ENCODE data around the gene RGS2. TPM values are rescaled to one million over a fixed set of nuclear protein-coding genes. Genes with fewer than 3 reads are reported as not detected.

Gene RGS2
- polyA plus RNA-seq, 1 experiment = 80.3 TPM

DNA sequence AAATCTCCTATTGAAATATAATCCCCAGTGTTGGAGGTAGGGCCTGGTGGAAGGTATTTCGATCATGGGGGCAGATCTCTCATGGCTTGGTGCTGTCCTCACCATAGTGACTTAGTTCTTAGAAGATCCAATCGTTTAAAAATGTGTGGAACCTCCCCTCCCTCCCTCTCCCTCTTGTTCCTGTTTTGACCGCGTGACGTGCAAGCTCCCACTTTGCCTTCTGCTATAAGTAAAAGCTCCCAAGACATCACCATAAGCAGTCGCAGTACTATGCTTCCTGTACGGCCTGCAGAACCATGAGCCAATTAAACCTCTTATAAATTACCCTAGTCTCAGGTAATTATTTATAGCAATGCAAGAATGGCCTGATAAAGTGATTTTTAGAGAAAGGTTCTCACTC, 10.9 kb upstream of the RGS2 start:
- POLR2A ChIA-PET = no interaction called here
- TF ChIP-seq, protein P1, sequence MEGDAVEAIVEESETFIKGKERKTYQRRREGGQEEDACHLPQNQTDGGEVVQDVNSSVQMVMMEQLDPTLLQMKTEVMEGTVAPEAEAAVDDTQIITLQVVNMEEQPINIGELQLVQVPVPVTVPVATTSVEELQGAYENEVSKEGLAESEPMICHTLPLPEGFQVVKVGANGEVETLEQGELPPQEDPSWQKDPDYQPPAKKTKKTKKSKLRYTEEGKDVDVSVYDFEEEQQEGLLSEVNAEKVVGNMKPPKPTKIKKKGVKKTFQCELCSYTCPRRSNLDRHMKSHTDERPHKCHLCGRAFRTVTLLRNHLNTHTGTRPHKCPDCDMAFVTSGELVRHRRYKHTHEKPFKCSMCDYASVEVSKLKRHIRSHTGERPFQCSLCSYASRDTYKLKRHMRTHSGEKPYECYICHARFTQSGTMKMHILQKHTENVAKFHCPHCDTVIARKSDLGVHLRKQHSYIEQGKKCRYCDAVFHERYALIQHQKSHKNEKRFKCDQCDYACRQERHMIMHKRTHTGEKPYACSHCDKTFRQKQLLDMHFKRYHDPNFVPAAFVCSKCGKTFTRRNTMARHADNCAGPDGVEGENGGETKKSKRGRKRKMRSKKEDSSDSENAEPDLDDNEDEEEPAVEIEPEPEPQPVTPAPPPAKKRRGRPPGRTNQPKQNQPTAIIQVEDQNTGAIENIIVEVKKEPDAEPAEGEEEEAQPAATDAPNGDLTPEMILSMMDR (IDR thresholded peaks at IDR 0.05; ENCODE audit: low read depth, low read length) = no peak
- H3K4me3 ChIP-seq (ENCODE audit: low read depth, low read length) = no peak overlapping the region
- H3K27ac ChIP-seq (ENCODE audit: low read depth, low read length) = no peak overlapping the region
- CTCF ChIA-PET = interaction anchor here (0.7 kb wide), 1 partner anchor 222 kb away, joined by 5 read pairs; no protein-coding TSS in a partner anchor
- no peaks in the 10 kb centered on the region for H3K9me3 ChIP-seq (ENCODE audit: control insufficient read depth, insufficient read depth, low read length)
- no peaks in the 10 kb centered on the region for H3K27me3 ChIP-seq (ENCODE audit: control insufficient read depth, insufficient read depth, low read length)
- no peak for DNase-seq (ENCODE audit: low read depth, low spot score)

DNA sequence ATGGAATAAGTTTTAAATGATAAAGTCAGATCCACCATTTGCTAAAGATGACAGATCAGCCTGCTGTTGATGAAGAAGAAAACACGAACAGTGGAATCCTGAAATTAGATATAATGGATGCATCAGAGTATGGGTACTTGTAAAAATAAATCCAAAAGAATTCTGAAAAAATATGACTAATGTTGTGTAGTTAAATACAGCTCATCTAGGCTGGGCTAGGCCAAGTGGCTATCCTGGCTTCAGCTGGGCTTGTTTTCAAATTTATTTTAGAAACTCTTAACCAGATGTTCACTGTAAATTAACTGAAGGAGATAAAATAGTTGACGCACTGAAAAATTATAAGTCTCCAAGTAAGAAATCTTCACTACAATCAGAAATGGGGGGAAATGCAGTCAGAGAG, 7.4 kb upstream of the RGS2 start:
- ChIA-PET CTCF (interaction anchor here (0.6 to 1.8 kb wide), 5 partner anchors 74 to 327 kb away, joined by 3 to 4 read pairs (median 3); no protein-coding TSS in a partner anchor), POLR2A (no interaction called here)
- TF ChIP-seq, protein P1 (IDR thresholded peaks at IDR 0.05; ENCODE audit: low read depth, low read length) = no peak
- H3K4me3 ChIP-seq (ENCODE audit: low read depth, low read length) = no peak overlapping the region
- no peaks in the 10 kb centered on the region for H3K9me3 ChIP-seq (ENCODE audit: control insufficient read depth, insufficient read depth, low read length)
- H3K27me3 ChIP-seq (ENCODE audit: control insufficient read depth, insufficient read depth, low read length) = no peaks in the 10 kb centered on the region
- no peak overlapping the region for H3K27ac ChIP-seq (ENCODE audit: low read depth, low read length)
- DNase-seq (ENCODE audit: low read depth, low spot score) = no peak

DNA sequence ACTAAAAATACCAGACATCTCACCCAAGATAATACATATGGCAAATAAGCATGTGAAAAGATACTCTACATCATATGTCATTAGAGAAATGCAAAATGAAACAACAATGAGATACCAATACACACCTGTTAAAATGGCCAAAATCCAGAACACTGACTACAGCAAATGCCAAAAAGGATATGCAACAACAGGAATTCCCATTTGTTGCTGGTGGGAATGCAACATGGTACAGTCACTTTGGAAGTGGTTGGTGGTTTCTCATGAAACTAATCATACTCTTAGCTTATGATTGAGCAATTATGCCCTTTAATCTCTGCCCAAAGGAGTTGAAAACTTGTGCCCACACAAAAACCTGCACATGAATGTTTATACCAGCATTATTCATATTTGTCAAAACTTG, 6.4 kb upstream of the RGS2 start:
- DNase-seq (ENCODE audit: low read depth, low spot score) = no peak
- Histone ChIP-seq H3K27ac (ENCODE audit: low read depth, low read length) (no peak overlapping the region), H3K4me3 (ENCODE audit: low read depth, low read length) (no peak overlapping the region), H3K27me3 (ENCODE audit: control insufficient read depth, insufficient read depth, low read length) (no peaks in the 10 kb centered on the region), H3K9me3 (ENCODE audit: control insufficient read depth, insufficient read depth, low read length) (no peaks in the 10 kb centered on the region)
- CTCF ChIA-PET = no interaction called here
- POLR2A ChIA-PET = no interaction called here
- TF ChIP-seq, protein P1 (IDR thresholded peaks at IDR 0.05; ENCODE audit: low read depth, low read length) = no peak

DNA sequence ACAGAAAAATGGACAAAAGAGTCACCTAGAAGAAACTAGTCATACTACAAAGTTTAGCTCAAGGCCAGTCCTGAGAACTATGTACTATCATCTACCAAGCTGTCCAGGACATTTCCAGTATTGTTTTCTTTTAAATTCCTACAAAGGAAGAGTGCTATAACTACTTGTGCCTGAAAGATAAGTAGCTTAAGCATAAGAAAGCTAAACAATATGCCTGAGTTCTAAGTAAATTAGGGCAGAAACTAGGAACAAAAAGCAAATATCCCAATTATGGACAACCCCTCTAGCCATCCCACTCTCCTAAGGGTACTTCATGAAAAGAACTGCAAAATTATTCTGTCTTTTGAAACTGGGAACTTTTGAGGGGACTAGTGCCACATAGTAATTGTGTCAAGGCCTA, 5.3 kb upstream of the RGS2 start:
- TF ChIP-seq, protein P1 (IDR thresholded peaks at IDR 0.05; ENCODE audit: low read depth, low read length) = no peak
- ChIA-PET POLR2A (no interaction called here), CTCF (interaction anchor here (1.0 to 4.5 kb wide), 3 partner anchors 215 to 329 kb away, joined by 3 to 56 read pairs (median 22); no protein-coding TSS in a partner anchor)
- no peak overlapping the region for H3K4me3 ChIP-seq (ENCODE audit: low read depth, low read length)
- H3K27me3 ChIP-seq (ENCODE audit: control insufficient read depth, insufficient read depth, low read length) = no peaks in the 10 kb centered on the region
- H3K27ac ChIP-seq (ENCODE audit: low read depth, low read length) = no peak overlapping the region
- DNase-seq (ENCODE audit: low read depth, low spot score) = no peak
- H3K9me3 ChIP-seq (ENCODE audit: control insufficient read depth, insufficient read depth, low read length) = no peaks in the 10 kb centered on the region

DNA sequence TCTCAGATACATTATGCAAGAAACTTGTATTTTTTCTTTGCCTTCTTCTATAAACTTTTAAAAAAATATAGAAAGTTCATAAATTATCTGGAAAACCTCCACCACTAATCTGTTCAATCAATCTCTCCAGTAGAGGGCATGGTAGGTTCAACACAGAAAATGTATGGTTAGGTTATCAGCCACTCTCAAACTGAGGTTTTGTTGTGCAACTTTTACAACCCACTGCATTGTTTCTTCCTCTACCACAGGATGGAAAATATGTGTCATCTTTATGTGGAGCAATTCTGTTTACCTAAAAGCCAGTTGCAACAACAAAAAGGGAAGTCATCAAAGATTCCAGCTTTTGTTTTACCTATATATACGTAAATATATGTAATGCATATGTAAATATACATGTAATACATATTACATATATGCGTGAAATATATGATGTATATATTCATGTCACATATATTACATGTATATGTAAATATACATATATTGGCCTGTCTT, 3.0 kb upstream of the RGS2 start:
- Histone ChIP-seq H3K27ac (ENCODE audit: low read depth, low read length) (no peak overlapping the region), H3K27me3 (ENCODE audit: control insufficient read depth, insufficient read depth, low read length) (no peaks in the 10 kb centered on the region), H3K4me3 (ENCODE audit: low read depth, low read length) (no peak overlapping the region), H3K9me3 (ENCODE audit: control insufficient read depth, insufficient read depth, low read length) (no peaks in the 10 kb centered on the region)
- DNase-seq (ENCODE audit: low read depth, low spot score) = peak; percentile 77
- TF ChIP-seq, protein P1 (IDR thresholded peaks at IDR 0.05; ENCODE audit: low read depth, low read length) = peak; percentile 64
- POLR2A ChIA-PET = no interaction called here
- CTCF ChIA-PET = interaction anchor here (1.0 to 4.5 kb wide), 17 partner anchors 9 to 332 kb away, joined by 3 to 56 read pairs (median 4); no protein-coding TSS in a partner anchor
